Astrocyte of the cerebellum (primary cell): ENCODE measurements around the gene TMEM11.

Experiments
- DNase-seq: peaks from one replicate; pipeline ENCODE4 v3.0.0-alpha.2; 2011; ENCODE audit warnings: low read depth
- H3K4me3 ChIP-seq: 2 replicates; pipeline ENCODE4 v1.5.1; 2011; ENCODE audit warnings: mild to moderate bottlenecking, low read depth, low read length, moderate library complexity
- in situ Hi-C: cut with HindIII; loops from 2 replicates; pipeline ENCODE4 v1.10.0; 2017; ENCODE audit warnings: low sequenced_read_pairs
- TF ChIP-seq, protein P1 (sequence below): IDR thresholded peaks from 2 replicates; pipeline ENCODE4 v1.5.1; 2012; ENCODE audit warnings: low read length, low read depth, moderate library complexity, mild to moderate bottlenecking; ENCODE audit errors: missing control alignments

Gene TMEM11

DNA sequence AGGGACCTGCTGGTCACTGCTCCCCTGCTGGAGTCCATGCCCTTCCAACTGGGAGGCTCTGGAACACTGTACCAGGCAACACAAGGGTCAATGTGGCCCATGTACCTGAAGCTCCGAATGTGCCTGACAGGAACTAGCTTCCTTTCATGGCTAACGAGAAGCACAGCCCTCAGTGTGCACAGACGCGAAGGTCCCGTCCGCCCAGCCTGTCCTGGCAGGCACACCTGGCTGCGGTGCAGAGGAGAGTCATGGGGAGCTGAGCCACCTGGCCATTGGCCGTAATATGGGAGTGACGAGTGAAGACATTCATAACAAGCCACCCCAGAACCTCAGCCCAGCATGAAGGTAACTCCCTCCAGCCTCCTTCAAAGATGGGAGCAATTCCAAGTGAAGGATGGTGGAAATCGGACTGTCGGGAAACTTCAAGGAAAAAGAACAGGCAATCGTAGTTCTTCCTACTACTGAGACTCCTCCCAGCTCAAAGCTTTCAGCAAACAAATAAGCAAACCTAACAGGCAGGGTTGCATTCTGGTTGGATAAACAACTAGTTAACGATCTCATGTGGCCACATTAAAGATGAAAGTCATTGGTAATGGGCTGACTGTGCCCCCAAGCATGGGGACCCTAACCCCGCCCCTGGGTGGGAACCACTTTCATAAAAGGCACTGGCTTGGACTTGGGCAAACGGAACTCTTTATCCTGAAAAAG lies 13.2 kb downstream of the TMEM11 start:
- in situ Hi-C loops: loop anchor here (5.0 kb wide), 1 partner anchor 77 kb away; no protein-coding TSS in a partner anchor
- no peak for DNase-seq
- TF ChIP-seq, protein P1, sequence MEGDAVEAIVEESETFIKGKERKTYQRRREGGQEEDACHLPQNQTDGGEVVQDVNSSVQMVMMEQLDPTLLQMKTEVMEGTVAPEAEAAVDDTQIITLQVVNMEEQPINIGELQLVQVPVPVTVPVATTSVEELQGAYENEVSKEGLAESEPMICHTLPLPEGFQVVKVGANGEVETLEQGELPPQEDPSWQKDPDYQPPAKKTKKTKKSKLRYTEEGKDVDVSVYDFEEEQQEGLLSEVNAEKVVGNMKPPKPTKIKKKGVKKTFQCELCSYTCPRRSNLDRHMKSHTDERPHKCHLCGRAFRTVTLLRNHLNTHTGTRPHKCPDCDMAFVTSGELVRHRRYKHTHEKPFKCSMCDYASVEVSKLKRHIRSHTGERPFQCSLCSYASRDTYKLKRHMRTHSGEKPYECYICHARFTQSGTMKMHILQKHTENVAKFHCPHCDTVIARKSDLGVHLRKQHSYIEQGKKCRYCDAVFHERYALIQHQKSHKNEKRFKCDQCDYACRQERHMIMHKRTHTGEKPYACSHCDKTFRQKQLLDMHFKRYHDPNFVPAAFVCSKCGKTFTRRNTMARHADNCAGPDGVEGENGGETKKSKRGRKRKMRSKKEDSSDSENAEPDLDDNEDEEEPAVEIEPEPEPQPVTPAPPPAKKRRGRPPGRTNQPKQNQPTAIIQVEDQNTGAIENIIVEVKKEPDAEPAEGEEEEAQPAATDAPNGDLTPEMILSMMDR: no peak
- no peak overlapping the region for H3K4me3 ChIP-seq

GRCh38 chr17:21199856-21200255 lies 14.1 kb downstream of the TMEM11 start:
- no peak overlapping the region for H3K4me3 ChIP-seq
- DNase-seq: no peak
- in situ Hi-C loops: loop anchor here (5.0 kb wide), 1 partner anchor 77 kb away; no protein-coding TSS in a partner anchor
- TF ChIP-seq, protein P1: no peak

GRCh38 chr17:21199311-21199710 lies 14.7 kb downstream of the TMEM11 start:
- DNase-seq: no peak
- in situ Hi-C loops: no loop called here
- no peak overlapping the region for H3K4me3 ChIP-seq
- TF ChIP-seq, protein P1: no peak

GRCh38 chr17:21198411-21198810 lies 15.6 kb downstream of the TMEM11 start:
- TF ChIP-seq, protein P1: no peak
- DNase-seq: no peak
- no peak overlapping the region for H3K4me3 ChIP-seq
- in situ Hi-C loops: no loop called here

- H3K4me3 ChIP-seq: no peak overlapping the region
- in situ Hi-C loops: no loop called here
- TF ChIP-seq, protein P1: no peak
- DNase-seq: no peak
Measured at GRCh38 chr17:21196126-21196525, 17.8 kb downstream of the TMEM11 start.

- in situ Hi-C loops: no loop called here
- DNase-seq: peak; percentile 23
- H3K4me3 ChIP-seq: no peak overlapping the region
- TF ChIP-seq, protein P1: no peak
Measured at GRCh38 chr17:21194703-21195102, 19.3 kb downstream of the TMEM11 start.

DNA sequence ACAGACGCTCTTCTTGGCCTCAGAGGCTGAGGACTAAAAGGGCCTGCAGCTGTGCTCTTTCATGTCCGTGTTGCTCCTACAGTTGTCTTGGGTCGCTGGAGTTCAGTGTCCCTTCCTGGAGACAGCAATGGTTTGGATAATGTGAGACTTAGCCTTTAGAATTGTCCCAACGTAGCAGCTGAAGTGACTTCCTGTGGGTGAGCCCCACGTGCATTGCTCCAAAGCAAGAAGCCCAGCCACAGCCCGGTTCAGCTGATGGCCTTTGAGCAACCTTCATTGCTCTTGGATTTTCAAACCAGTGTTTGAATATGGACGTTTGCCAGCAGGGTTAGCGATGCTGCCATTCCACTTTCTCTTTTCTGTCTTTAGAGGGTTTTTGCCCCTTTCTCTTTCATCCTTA lies 19.7 kb downstream of the TMEM11 start:
- no peak overlapping the region for H3K4me3 ChIP-seq

More for the DNA sequence above, 19.7 kb downstream of the TMEM11 start:
- in situ Hi-C loops: no loop called here
- TF ChIP-seq, protein P1: no peak
- DNase-seq: no peak
